ENCODE data around the gene MMRN2. TPM values are rescaled to one million over a fixed set of nuclear protein-coding genes. Genes with fewer than 3 reads are reported as not detected.

Gene MMRN2
- total RNA-seq, 2 experiments from 2014 or later = not detected

DNA sequence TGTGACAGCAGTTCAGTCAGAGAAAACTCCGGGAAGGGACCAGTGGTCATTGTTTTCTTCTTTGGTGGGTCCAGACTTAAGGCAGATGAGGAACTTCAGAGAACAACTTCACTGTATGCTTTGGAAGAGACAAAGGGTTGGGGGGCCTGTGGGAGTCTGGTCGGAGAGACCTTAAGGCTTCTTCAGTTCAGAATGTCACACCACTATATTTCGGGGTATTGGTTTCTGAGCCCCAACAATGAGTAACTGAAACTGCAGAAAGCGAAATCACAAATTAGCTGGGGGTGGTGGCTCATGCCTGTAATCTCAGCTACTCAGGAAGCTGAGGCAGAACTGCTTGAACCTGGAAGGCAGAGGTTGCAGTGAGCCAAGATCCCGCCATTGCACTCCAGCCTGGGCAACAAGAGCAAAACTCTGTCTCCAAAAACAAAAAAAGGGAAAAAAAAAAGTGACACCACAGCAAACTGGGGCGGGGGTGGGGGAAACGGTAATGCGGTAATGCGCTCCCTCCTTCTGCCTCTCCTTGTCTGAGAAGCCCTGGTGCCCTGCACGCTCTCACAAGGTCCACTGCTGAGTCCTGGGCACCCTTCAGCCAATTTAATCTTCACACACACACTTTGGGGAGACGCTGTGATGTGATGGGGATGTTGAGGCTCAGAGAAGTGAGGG, 8.7 kb upstream of the MMRN2 start:
- POLR2A ChIA-PET = interaction anchor here (1.0 to 1.7 kb wide), 6 partner anchors 9 to 129 kb away, joined by 3 to 8 read pairs (median 4); partner anchors contain the start of gene SHLD2
- peaks cover 33% of the 10 kb centered on the region for H3K4me1 Mint-ChIP-seq
- peak overlapping the region; percentile 41 for H3K4me3 Mint-ChIP-seq

DNA sequence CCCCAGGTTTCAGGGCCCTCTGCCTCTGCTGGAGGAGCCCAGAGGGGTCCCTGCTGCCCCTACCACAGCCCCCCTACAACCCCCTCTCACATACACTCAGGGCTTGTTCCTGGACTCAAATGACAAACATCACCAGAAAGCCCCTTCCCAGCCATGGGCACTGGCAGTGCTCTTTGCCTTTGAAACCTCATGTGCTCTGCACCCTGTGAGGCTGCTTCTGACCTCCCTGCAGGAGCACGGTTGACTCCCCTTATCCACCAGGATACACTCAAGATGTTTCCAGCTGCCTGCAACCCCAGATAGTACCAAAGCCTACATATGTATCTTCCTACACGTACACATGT, 7.4 kb upstream of the MMRN2 start:
- peak; percentile 7 for DNase-seq
- CTCF ChIA-PET = no interaction called here
- H3K27me3 Mint-ChIP-seq = peaks cover 11% of the 10 kb centered on the region
- H3K4me3 Mint-ChIP-seq = no peak overlapping the region
- H3K9me3 Mint-ChIP-seq = no peaks in the 10 kb centered on the region
- POLR2A ChIA-PET = interaction anchor here (1.0 kb wide), 1 partner anchor 131 kb away, joined by 3 read pairs; the partner anchor contains the start of gene SHLD2
- H3K27ac Mint-ChIP-seq = no peak overlapping the region
- peaks cover 28% of the 10 kb centered on the region for H3K4me1 Mint-ChIP-seq
- no peaks in the 10 kb centered on the region for H3K36me3 Mint-ChIP-seq (ENCODE audit: low read depth)

More for the DNA sequence above, 8.7 kb upstream of the MMRN2 start:
- peak; percentile 24 for DNase-seq
- H3K9me3 Mint-ChIP-seq = no peaks in the 10 kb centered on the region
- no peaks in the 10 kb centered on the region for H3K36me3 Mint-ChIP-seq (ENCODE audit: low read depth)
- CTCF ChIA-PET = interaction anchor here (0.6 to 1.6 kb wide), 12 partner anchors 8 to 273 kb away, joined by 3 to 9 read pairs (median 4); partner anchors contain the start of genes BMPR1A and SNCG
- peaks cover 11% of the 10 kb centered on the region for H3K27me3 Mint-ChIP-seq
- H3K27ac Mint-ChIP-seq = no peak overlapping the region

DNA sequence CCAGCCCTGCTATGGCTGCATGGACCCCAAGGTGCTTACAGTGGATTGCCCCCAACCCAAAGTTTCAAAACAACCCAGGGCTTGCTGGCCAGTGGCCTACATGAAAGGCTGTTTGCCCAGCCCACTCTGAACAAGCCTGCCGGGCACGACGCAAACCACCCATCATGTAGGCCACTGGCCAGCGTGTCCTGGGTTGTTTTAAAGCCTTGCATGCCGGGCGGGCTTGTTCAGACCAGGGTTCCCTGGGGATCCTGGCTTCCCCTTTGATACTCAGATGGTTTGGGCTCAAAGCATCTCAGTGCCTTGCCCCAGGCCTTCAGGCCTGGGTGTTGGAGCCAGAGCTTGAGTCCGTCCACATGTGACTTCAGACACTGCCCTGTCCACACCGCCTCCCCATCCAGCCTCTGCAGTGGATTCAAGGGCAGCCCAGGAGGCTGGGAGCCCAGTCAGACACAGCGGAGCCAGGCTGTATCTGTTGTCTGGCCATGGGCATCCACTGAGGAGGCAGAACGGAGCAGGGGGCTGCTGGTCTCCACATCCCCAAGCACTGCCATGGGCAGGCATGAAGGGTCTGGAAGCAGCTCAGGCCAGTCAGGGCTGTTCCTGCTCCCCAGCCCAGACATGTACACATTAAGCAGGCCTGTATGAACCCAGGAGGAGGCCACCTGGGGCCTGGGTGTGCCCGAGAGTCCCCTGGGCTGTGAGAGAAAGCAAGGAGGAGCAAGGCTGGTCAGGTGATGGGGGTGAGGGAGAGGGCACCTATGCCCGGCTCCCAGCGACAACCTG, 6.8 kb upstream of the MMRN2 start:
- Mint-ChIP-seq H3K4me3 (no peak overlapping the region), H3K4me1 (peaks cover 25% of the 10 kb centered on the region), H3K9me3 (no peaks in the 10 kb centered on the region), H3K36me3 (ENCODE audit: low read depth) (no peaks in the 10 kb centered on the region), H3K27ac (no peak overlapping the region), H3K27me3 (peaks cover 9% of the 10 kb centered on the region)
- peak; percentile 15 for DNase-seq
- ChIA-PET CTCF (interaction anchor here (0.5 kb wide), 1 partner anchor 30 kb away, joined by 3 read pairs; no protein-coding TSS in a partner anchor), POLR2A (no interaction called here)

DNA sequence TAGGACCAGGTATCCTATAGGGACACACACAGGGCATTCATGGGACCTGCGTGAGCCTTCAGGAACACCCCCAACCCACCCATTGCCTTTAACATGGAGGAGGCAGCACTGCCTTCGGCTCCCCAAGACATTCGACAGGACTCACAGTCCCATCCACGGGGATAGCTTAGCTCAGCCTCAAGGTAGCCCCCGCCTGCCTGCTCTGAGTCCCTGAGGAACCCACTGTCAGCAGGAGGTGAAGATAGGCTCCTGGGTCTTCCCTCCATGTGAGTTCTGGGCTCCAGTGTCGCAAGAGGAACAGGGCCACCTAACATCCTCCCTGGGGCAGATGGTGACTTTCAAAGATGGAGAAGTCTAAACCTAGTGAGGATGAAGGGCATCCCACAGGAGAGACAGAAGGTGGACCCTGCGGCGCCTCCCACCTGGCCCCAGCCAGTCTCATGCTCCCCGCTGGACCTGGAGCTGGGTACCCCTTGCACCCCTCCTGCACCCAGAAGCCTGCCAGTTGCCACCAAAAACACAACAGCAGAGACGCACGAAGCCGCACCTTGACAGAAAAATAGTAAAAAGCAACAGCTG, 6.0 kb upstream of the MMRN2 start:
- peaks cover 5% of the 10 kb centered on the region for H3K27me3 Mint-ChIP-seq
- ChIA-PET POLR2A (no interaction called here), CTCF (interaction anchor here (0.5 kb wide), 1 partner anchor 29 kb away, joined by 3 read pairs; no protein-coding TSS in a partner anchor)
- no peaks in the 10 kb centered on the region for H3K36me3 Mint-ChIP-seq (ENCODE audit: low read depth)
- DNase-seq = peak; percentile 8
- H3K4me3 Mint-ChIP-seq = no peak overlapping the region
- no peaks in the 10 kb centered on the region for H3K9me3 Mint-ChIP-seq
- no peak overlapping the region for H3K27ac Mint-ChIP-seq
- H3K4me1 Mint-ChIP-seq = peaks cover 25% of the 10 kb centered on the region

DNA sequence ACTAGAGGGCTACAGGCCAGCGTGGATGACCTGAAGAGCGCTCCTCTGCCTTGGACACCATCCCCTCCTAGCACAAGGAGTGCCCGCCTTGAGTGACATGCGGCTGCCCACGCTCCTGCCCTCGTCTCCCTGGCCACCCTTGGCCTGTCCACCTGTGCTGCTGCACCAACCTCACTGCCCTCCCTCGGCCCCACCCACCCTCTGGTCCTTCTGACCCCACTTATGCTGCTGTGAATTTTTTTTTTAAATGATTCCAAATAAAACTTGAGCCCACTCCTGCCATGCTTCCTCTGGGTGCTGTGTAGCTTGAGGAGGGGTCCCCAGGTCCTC, 5.5 kb upstream of the MMRN2 start:
- ChIA-PET POLR2A (no interaction called here), CTCF (no interaction called here)
- Mint-ChIP-seq H3K27me3 (peaks cover 5% of the 10 kb centered on the region), H3K4me3 (no peak overlapping the region), H3K4me1 (peaks cover 25% of the 10 kb centered on the region), H3K36me3 (ENCODE audit: low read depth) (no peaks in the 10 kb centered on the region), H3K27ac (no peak overlapping the region), H3K9me3 (no peaks in the 10 kb centered on the region)
- no peak for DNase-seq

DNA sequence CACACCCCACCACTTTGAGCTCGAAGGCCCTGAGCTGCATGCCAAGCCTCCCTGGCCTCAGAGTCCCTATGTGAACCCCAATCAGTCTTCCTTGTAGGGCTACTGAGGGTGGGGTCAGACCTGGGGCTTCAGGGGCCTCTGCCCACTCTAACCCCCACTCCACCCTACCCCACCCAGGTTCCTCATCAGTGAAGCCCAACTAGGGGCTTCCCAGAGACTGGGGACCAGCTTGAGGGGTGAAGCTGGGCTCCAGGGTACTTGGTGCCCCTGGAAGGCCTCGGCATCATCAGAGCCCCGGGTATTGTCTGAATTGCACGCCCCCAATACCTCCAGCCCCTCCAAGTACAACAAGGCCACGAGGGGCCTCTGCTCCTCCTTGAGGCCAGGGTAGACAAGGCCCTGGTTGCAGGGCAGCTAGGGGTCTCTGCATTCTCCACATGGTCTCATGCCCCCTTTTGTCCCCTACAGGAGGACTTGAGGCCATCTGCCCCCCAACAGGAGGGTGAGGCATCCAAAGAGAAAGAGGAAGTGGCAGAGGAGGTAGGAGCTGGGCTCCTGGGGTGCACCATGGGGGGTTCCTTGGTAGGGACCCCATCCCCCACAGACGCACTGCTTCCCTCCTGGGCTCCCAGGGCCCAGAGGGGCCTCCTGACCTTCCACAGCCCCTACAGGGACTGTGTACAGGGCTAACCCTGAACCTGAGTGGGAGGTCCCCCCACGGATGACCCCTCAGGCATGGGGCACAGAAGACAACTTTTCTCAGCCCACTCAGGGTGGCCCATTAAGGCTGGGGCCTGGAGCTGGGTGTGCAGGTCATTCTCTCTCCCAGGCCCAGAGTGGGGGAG, 4.9 kb upstream of the MMRN2 start:
- ChIA-PET CTCF (interaction anchor here (0.6 kb wide), 1 partner anchor 153 kb away, joined by 3 read pairs; no protein-coding TSS in a partner anchor), POLR2A (no interaction called here)
- no peak overlapping the region for H3K27ac Mint-ChIP-seq
- no peak for DNase-seq
- H3K4me1 Mint-ChIP-seq = peaks cover 19% of the 10 kb centered on the region
- H3K36me3 Mint-ChIP-seq (ENCODE audit: low read depth) = no peaks in the 10 kb centered on the region
- H3K4me3 Mint-ChIP-seq = no peak overlapping the region
- H3K9me3 Mint-ChIP-seq = no peaks in the 10 kb centered on the region
- no peaks in the 10 kb centered on the region for H3K27me3 Mint-ChIP-seq

DNA sequence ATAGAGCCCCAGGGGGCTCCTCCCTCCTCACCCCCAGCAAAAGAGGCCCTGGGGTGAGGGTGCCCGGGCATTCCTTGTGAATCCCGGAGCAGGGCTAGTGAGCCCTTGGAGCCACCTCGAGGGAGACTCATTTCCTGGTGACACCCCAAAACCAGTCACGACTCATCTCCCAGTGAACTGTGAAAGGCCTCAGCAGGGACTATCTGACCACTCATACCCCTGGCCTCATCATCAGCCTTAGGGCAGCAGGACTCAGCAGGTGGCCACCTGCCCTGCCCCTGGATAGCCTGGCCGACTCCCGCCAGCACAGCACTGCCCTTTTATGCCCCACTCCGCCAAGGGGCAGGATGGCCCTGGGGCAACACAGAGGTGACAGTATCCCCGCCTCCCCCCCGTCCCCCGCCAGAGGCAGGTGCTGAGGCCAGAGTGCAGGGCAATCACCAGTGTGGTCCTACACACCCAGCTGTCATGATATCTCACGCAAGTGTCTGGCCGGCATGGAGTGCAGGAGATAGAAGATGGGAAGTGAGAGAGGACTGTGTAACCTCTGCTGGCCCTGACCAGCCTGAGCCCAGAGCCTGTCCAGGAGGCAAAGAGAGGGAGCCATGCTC, 4.2 kb upstream of the MMRN2 start:
- Mint-ChIP-seq H3K27ac (no peak overlapping the region), H3K9me3 (no peaks in the 10 kb centered on the region), H3K27me3 (no peaks in the 10 kb centered on the region), H3K4me3 (no peak overlapping the region), H3K36me3 (ENCODE audit: low read depth) (no peaks in the 10 kb centered on the region), H3K4me1 (peaks cover 14% of the 10 kb centered on the region)
- POLR2A ChIA-PET = no interaction called here
- CTCF ChIA-PET = interaction anchor here (0.6 to 2.0 kb wide), 3 partner anchors 8 to 152 kb away, joined by 3 to 12 read pairs (median 6); partner anchors contain the start of gene ADIRF
- no peak for DNase-seq

DNA sequence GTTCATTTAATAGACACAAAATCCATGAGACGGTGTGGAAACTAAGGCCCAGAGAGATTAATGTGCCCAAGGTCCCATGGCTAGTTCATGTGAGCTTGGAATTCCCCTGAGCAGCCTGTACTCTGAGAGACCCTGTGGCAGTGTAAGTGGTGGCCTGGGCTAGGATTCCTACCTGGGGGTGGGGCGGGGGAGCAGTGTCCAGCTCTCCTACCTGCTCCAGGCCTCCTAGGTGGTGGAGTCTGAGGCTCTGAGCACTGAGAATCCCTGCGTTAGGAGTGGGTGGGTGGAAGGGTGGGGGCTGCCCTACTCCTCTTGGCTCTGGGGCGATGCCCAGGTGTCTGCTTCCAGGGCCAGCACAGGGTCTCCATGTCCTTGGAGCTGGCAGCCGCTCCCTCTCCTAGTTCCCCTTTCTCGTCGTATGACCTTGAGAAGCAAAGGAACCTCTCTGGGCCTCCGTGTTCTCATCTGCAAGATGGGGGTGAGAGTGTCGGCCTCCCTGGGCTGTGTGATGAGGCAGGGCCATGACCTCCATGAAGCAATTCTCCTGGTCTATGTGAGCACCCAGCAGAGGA, 3.5 kb upstream of the MMRN2 start:
- DNase-seq = no peak
- Mint-ChIP-seq H3K4me3 (no peak overlapping the region), H3K36me3 (ENCODE audit: low read depth) (no peaks in the 10 kb centered on the region), H3K27me3 (no peaks in the 10 kb centered on the region), H3K9me3 (no peaks in the 10 kb centered on the region), H3K27ac (no peak overlapping the region), H3K4me1 (peaks cover 8% of the 10 kb centered on the region)
- ChIA-PET POLR2A (interaction anchor here (1.1 kb wide), 1 partner anchor 9 kb away, joined by 3 read pairs; no protein-coding TSS in a partner anchor), CTCF (interaction anchor here (0.9 to 2.0 kb wide), 8 partner anchors 8 to 272 kb away, joined by 3 to 12 read pairs (median 4); partner anchors contain the start of gene ADIRF)

DNA sequence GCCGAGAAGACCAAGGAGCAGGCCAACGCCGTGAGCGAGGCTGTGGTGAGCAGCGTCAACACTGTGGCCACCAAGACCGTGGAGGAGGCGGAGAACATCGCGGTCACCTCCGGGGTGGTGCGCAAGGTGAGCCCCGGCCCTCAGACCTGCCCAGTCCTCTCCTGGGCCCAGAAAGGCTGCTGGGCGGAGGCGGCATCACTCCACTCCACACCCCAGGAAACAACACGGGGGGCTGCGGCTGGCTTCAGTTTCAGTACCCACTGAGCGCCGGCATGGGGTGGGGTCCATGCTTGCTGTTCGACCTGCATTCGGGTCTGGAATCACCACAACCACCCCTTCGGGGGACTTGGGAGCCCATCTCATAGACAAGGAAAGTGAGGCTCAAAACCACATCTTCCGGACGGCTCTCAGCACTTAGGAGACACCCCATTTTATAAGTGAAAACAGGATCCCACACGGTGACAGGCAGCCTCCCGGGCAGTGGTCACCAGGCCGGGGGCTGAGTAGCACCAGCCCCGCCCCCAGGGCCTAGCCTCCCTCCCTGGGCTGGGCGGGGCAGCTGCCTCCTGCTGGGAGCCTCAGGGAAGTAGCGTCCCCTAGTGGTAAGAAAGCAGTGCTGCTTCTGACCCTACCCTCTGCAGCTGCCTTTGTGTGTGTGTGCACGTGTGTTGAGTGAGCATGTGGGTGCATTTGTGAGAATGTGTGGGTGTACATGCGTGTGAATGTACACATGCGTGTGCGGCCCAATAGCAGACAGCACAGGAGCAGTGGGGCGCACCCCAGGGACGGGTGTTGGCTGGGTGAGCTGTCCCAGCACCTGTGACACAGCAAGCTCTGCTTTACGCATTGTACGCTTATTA, 2.8 kb upstream of the MMRN2 start:
- CTCF ChIA-PET = interaction anchor here (0.9 to 2.0 kb wide), 9 partner anchors 9 to 272 kb away, joined by 3 to 12 read pairs (median 4); partner anchors contain the start of gene ADIRF
- Mint-ChIP-seq H3K4me3 (no peak overlapping the region), H3K27me3 (no peaks in the 10 kb centered on the region), H3K4me1 (peaks cover 3% of the 10 kb centered on the region), H3K9me3 (no peaks in the 10 kb centered on the region), H3K36me3 (ENCODE audit: low read depth) (no peaks in the 10 kb centered on the region), H3K27ac (no peak overlapping the region)
- DNase-seq = peak; percentile 62
- POLR2A ChIA-PET = interaction anchor here (0.9 to 1.1 kb wide), 2 partner anchors 9 kb away, joined by 3 to 4 read pairs; no protein-coding TSS in a partner anchor

DNA sequence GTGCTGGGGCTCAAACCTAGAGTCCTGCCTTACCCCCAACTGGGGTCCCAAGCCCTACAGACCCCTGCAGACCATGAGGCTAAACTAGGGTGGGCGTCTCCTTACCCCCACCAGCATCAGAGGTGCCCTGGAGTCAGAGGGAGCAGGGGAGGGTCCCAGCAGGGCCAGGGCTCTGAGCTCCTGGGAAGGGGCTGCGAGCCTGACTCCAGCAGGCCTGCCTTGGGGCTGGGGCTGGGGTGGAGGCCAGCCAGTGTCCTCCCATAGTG, 2.3 kb upstream of the MMRN2 start:
- Mint-ChIP-seq H3K4me1 (peaks cover 3% of the 10 kb centered on the region), H3K36me3 (ENCODE audit: low read depth) (no peaks in the 10 kb centered on the region), H3K4me3 (no peak overlapping the region), H3K9me3 (no peaks in the 10 kb centered on the region), H3K27me3 (no peaks in the 10 kb centered on the region), H3K27ac (no peak overlapping the region)
- CTCF ChIA-PET = interaction anchor here (1.2 to 2.0 kb wide), 3 partner anchors 10 to 271 kb away, joined by 4 to 6 read pairs (median 4); no protein-coding TSS in a partner anchor
- DNase-seq = no peak
- POLR2A ChIA-PET = interaction anchor here (0.9 to 1.8 kb wide), 2 partner anchors 9 to 11 kb away, joined by 4 to 7 read pairs; no protein-coding TSS in a partner anchor
